DOHH2 (cell line): ENCODE results near the gene GFI1B.

Experiments
- EZH2phosphoT487 ChIP-seq: fragments of 200-600 bp; sonication (generic); IDR thresholded peaks from 2 replicates; pipeline ENCODE4 v1.6.1; 2017; ENCODE audit warnings: borderline replicate concordance, mild to moderate bottlenecking, antibody characterized with exemption, low read length, moderate library complexity, mixed read lengths
- TF ChIP-seq, protein P1 (sequence below): fragments of 200-600 bp; sonication (generic); IDR thresholded peaks from one replicate; pipeline ENCODE4 v1.5.1; 2014; ENCODE audit warnings: antibody characterized with exemption, mild to moderate bottlenecking, low read depth, low read length; ENCODE audit not compliant: poor library complexity, severe bottlenecking

GRCh38 chr9:133005957-133006356 is 27.5 kb downstream of the GFI1B start:
- TF ChIP-seq, protein P1, sequence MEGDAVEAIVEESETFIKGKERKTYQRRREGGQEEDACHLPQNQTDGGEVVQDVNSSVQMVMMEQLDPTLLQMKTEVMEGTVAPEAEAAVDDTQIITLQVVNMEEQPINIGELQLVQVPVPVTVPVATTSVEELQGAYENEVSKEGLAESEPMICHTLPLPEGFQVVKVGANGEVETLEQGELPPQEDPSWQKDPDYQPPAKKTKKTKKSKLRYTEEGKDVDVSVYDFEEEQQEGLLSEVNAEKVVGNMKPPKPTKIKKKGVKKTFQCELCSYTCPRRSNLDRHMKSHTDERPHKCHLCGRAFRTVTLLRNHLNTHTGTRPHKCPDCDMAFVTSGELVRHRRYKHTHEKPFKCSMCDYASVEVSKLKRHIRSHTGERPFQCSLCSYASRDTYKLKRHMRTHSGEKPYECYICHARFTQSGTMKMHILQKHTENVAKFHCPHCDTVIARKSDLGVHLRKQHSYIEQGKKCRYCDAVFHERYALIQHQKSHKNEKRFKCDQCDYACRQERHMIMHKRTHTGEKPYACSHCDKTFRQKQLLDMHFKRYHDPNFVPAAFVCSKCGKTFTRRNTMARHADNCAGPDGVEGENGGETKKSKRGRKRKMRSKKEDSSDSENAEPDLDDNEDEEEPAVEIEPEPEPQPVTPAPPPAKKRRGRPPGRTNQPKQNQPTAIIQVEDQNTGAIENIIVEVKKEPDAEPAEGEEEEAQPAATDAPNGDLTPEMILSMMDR, result no peak
- TF ChIP-seq EZH2phosphoT487, result no peak
